ENCODE results near the gene DTNB.

GRCh38 chr2:25596516-25597244 lies 76.7 kb downstream of the DTNB start:
- TF ChIP-seq CTCF (conservative IDR thresholded peaks at IDR 0.05) (no peak), EZH2 (IDR thresholded peaks at IDR 0.05; ENCODE audit: low read depth) (no peak)

Data from PC-9 (cell line).